ENCODE measurements around the gene HHAT. TPM values are rescaled to one million over a fixed set of nuclear protein-coding genes. Genes with fewer than 3 reads are reported as not detected.

Gene HHAT
- total RNA-seq, 1 donor from 2014 or later, result 4.3 TPM

GRCh38 chr1:210618369-210618768 lies 289.7 kb downstream of the HHAT start:
- intact Hi-C loops (cut with DNase I), result no loop called here
- DNase-seq, result no peak
- ATAC-seq, result no peak
- H3K9me3 ChIP-seq, result no peaks in the 10 kb centered on the region
- no peaks in the 10 kb centered on the region for H3K36me3 ChIP-seq
- no peaks in the 10 kb centered on the region for H3K4me1 ChIP-seq
- H3K27ac ChIP-seq, result no peak overlapping the region
- no peak for TF ChIP-seq CTCF (IDR thresholded peaks at IDR 0.05)
- H3K4me3 ChIP-seq, result no peak overlapping the region
- no peaks in the 10 kb centered on the region for H3K27me3 ChIP-seq

DNA sequence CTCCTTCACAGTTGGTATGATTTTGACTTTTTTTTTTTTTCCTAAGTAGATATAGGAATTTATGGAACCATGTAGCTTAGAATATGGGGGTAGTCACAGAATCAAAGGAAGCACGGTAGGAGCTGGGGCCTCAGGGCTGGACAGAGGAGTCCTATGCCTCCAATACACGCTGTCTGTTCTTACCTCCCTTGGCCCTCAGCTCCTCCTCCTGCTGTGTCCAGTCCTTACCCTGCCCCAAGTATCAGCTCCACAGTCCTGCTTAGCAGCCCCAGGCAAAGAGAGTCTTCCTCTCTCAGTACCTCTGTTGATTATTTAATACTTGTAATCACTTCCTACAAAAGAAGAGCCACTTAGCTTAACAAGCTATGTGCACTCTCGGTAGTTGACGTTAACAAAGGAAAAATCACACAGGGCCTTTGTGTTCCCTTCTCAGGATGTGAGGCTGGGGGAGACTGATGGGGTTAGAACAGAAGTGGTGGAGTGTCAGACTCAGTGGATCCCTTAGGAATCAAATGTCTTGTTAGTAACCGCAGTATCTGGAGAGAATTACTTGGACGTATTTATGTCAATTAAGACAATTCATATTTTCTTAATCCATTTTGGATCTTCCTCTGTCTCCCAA lies 292.3 kb downstream of the HHAT start:
- Histone ChIP-seq H3K9me3 (no peaks in the 10 kb centered on the region), H3K27me3 (no peaks in the 10 kb centered on the region), H3K27ac (no peak overlapping the region), H3K4me1 (no peaks in the 10 kb centered on the region), H3K36me3 (no peaks in the 10 kb centered on the region), H3K4me3 (no peak overlapping the region)
- DNase-seq, result no peak
- TF ChIP-seq CTCF (IDR thresholded peaks at IDR 0.05), result no peak
- ATAC-seq, result no peak
- intact Hi-C loops (cut with DNase I), result no loop called here

DNA sequence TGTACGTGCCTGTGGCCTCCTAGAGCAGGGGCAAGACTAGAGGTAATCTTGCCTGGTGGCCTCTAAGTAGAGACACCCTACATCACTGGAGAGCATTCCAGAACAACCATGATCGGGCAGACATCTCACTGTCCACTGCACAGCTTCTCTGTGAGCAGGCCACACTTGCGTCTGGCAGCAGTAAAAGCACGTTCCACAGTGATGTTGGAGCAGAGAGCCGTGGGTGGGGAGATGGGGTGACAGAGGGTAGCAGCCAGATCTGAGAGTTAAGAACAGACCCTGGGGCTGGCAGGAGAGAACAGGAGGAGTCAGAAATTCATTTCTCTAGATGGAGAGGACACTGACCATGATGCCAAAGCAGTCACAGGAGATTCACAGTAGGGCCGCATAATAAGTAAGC lies 293.0 kb downstream of the HHAT start:
- Histone ChIP-seq H3K27ac (no peak overlapping the region), H3K4me3 (no peak overlapping the region), H3K4me1 (no peaks in the 10 kb centered on the region), H3K36me3 (no peaks in the 10 kb centered on the region), H3K27me3 (no peaks in the 10 kb centered on the region), H3K9me3 (no peaks in the 10 kb centered on the region)
- ATAC-seq, result no peak
- no peak for TF ChIP-seq CTCF (IDR thresholded peaks at IDR 0.05)
- intact Hi-C loops (cut with DNase I), result no loop called here
- no peak for DNase-seq

DNA sequence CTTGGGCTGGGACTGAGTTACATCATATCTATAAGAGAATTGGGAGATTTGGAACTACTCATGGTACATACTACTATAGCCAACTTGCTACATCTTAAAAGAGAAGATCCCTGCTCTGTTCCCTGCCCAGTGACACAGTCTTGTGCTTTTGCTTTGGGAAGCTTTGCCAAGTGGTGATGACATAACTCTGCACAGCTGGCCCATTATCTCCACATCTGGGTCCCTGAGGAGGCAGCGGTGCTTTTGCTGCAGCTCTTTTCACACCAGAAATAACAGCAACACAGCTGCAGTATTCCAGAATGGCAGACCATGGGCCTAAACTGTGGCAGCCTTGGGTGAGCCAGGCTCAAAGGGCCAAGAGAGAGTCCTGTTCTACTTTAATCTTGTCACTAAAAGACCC lies 296.0 kb downstream of the HHAT start:
- ATAC-seq (no peak), DNase-seq (no peak)
- TF ChIP-seq CTCF (IDR thresholded peaks at IDR 0.05), result no peak
- H3K4me1 ChIP-seq, result no peaks in the 10 kb centered on the region
- H3K4me3 ChIP-seq, result no peak overlapping the region
- intact Hi-C loops (cut with DNase I), result no loop called here
- H3K36me3 ChIP-seq, result no peaks in the 10 kb centered on the region
- no peak overlapping the region for H3K27ac ChIP-seq
- H3K27me3 ChIP-seq, result no peaks in the 10 kb centered on the region
- H3K9me3 ChIP-seq, result no peaks in the 10 kb centered on the region

DNA sequence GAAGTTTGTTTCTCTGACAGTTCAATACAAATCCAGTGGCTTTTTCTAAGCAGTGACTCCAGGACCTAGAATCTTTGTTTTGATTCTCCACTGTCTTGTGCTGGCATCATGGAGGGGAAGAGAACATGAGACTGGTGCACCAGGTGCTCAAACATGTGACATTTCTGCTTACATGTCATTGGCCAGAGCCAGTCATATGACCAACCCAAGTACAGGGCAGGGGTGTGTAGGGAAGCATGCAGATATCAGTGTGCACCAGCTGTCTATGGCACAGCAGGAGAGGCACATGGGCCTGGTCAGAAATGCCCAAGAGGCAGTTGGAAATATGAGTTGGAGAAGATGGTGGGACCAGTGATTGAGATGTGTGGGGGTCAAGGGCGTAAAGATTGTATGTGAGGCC lies 297.0 kb downstream of the HHAT start:
- Histone ChIP-seq H3K27ac (no peak overlapping the region), H3K4me3 (no peak overlapping the region), H3K27me3 (no peaks in the 10 kb centered on the region), H3K36me3 (no peaks in the 10 kb centered on the region), H3K4me1 (no peaks in the 10 kb centered on the region), H3K9me3 (no peaks in the 10 kb centered on the region)
- DNase-seq, result no peak
- ATAC-seq, result no peak
- no peak for TF ChIP-seq CTCF (IDR thresholded peaks at IDR 0.05)
- intact Hi-C loops (cut with DNase I), result no loop called here

- no peak for ATAC-seq
- no peaks in the 10 kb centered on the region for H3K4me1 ChIP-seq
Observed at GRCh38 chr1:210626341-210626740, 297.6 kb downstream of the HHAT start.

More at GRCh38 chr1:210626341-210626740, 297.6 kb downstream of the HHAT start:
- H3K36me3 ChIP-seq, result no peaks in the 10 kb centered on the region
- no peak overlapping the region for H3K27ac ChIP-seq
- no peaks in the 10 kb centered on the region for H3K9me3 ChIP-seq
- intact Hi-C loops (cut with DNase I), result no loop called here
- no peaks in the 10 kb centered on the region for H3K27me3 ChIP-seq
- TF ChIP-seq CTCF (IDR thresholded peaks at IDR 0.05), result no peak
- H3K4me3 ChIP-seq, result no peak overlapping the region
- DNase-seq, result no peak

Measured in upper lobe of right lung (tissue), 1 donor.